ENCODE results near the gene THADA.

Gene THADA

GRCh38 chr2:43192744-43193651 is 402.8 kb downstream of the THADA start:
- peak; percentile 51 for DNase-seq

- peak; percentile 64 for DNase-seq
Observed at GRCh38 chr2:43191947-43192516, 403.8 kb downstream of the THADA start.

DNA sequence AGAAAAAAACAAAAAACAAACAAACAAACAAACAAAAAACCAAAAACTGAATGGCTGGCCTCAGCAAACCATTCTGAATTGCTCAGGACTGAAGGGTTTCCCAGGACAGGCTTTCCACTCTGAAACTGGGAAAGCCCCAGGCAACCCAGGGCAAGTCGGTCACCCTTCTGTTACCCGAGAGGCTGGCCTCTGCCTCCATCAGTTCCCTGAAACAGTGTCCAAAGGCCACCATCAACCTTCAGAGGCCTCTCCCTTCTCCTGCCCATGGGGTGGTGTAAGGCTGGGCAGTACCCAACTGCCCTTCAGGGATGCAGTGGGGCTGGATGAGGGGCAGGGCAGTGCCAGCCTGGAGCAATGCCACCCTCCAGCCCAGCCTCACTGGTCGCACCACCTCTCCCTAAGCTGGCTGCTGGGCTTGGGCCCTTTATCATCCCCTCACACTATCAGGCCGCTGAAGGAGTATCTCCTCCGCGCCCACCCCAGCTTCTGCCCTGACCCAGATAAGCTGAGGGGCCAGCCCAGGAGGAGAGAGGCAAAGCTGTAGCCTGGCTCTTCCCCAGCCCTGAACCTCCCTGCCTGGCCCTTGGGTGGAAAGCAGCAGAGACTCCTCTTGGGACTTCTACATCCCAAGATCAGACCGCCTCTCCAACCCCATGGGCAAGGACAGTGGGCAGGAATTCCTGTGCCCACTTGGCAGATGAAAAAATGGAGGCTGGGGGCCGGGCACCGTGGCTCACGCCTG is 405.4 kb downstream of the THADA start:
- DNase-seq: peak; percentile 99

DNA sequence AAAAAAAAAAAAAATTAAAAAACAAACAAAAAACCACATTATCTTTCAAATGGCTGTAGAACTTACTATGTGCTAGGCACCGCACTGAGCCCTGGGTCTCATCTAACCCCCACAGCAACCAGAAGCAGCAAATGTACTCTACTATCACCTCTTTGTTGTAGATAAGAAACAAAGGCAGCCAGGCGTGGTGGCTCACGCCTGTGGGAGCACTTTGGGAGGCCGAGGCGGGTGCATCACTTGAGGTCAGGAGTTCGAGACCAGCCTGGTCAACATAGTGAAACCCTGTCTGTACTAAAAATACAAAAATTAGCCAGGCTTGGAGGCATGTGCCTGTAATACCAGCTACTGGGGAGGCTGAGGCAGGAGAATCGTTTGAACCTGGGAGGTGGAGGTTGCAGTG is 406.0 kb downstream of the THADA start:
- DNase-seq: peak; percentile 95

DNA sequence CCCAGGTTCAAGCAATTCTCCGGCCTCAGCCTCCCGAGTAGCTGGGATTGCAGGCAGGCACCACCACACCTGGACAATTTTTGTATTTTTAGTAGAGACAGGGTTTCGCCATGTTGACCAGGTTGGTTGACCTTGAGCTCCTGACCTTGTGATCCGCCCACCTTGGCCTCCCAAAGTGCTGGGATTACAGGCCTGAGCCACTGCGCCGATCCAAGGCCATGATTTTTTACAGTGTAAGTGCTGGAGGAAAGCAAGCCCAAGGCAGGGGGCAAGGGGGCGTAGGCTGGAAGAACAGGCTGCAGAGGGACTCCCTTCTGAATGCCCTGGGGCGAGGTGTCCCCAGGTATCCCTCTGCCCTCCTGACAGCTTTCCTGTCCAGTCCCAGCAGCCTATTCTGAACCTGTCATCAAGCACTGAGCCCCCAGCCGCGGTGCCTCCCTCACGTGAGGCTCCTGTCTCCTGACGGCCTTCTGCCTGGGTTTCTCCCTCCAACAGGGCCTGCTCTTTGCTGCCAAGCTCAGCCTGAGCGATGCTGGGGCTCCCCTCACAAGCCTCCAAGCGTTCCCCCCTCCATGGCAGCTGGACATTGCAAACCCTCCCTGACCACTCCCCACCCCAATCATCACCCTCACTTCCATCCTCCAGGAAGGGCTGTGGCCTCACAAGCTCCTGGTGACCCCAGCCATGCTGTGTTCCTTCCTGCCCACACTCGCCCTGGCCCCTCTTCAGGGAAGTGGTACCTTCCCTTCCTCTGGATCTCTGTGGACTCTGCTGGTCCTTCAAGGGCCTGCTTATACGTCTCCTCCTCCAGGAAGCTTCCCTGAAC is 407.1 kb downstream of the THADA start:
- DNase-seq: no peak

GRCh38 chr2:43186679-43187374 is 409.0 kb downstream of the THADA start:
- no peak for DNase-seq

DNA sequence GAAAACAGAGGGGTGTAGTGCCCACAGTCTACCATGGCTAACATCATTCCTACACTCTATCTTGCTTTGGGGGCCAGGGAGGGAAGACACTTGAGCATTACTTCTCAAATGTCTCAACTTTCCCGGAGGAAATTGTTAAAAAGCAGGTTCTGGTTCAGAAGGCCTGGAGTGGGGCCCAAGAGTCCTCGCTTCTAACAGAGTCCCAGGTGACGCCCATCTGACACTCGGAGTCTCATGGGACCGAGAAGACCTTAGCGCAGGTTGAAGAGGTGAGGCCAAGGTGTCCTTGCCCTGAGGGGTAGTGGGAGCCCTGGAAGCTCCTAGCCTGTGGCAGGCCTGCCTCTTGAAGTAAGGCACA is 409.5 kb downstream of the THADA start:
- DNase-seq: no peak

- DNase-seq: no peak
Observed at GRCh38 chr2:43185146-43185545, 410.7 kb downstream of the THADA start.

GRCh38 chr2:43184339-43184895 is 411.4 kb downstream of the THADA start:
- peak; percentile 37 for DNase-seq

- DNase-seq: no peak
Observed at GRCh38 chr2:43183743-43184142, 412.1 kb downstream of the THADA start.

GRCh38 chr2:43180897-43181296 is 414.9 kb downstream of the THADA start:
- DNase-seq: no peak

Data from hematopoietic multipotent progenitor cell treated with erythropoietin and hydrocortisone succinate and interleukin-3 and kit ligand, for 8 days (in vitro differentiated cells).